Measurements from ENCODE around the gene HIF1AN.

The HIF1AN gene

GRCh38 chr10:100535715-100536353 lies at the start of gene HIF1AN:
Gene HIF1AN, plus strand, starts transcription at chr10:100535943. Its CDS starts 16 bp downstream, at chr10:100535959.
- H3K4me1 Mint-ChIP-seq (ENCODE audit: low read depth), result peaks cover 13% of the 10 kb centered on the region
- H3K27ac Mint-ChIP-seq, result no peak within 1 kb of the TSS
- DNase-seq, result peak; percentile 87
- peaks cover 36% of the 10 kb centered on the region for H3K36me3 Mint-ChIP-seq (ENCODE audit: low read depth)
- H3K4me3 Mint-ChIP-seq, result no peak within 1 kb of the TSS
- H3K9me3 Mint-ChIP-seq, result no peaks in the 10 kb centered on the region
- H3K27me3 Mint-ChIP-seq, result no peaks in the 10 kb centered on the region

DNA sequence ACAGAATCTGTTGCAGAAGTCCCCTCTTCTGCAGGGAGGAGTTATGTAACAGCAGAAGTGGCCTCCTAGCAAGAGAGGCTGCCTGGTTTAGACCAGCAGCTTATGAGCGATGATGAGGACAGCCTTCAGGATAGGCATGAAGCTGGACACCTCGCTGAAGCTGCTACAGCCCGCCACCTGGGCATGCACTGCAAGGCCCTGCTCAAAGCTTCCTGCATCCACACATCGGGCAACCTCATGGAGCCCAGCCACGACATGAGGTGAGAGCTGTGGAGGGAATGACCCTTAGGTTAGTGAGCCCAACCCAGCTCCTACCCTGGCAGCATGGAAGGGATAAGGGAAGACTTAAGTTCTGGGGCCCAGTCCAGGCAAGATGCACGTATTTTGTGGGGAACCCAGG lies 48.2 kb upstream of the HIF1AN start:
- no peaks in the 10 kb centered on the region for H3K9me3 Mint-ChIP-seq
- DNase-seq, result no peak
- H3K4me3 Mint-ChIP-seq, result no peak overlapping the region
- peaks cover 5% of the 10 kb centered on the region for H3K4me1 Mint-ChIP-seq (ENCODE audit: low read depth)
- H3K27me3 Mint-ChIP-seq, result no peaks in the 10 kb centered on the region
- no peak overlapping the region for H3K27ac Mint-ChIP-seq
- H3K36me3 Mint-ChIP-seq (ENCODE audit: low read depth), result peaks cover 52% of the 10 kb centered on the region

DNA sequence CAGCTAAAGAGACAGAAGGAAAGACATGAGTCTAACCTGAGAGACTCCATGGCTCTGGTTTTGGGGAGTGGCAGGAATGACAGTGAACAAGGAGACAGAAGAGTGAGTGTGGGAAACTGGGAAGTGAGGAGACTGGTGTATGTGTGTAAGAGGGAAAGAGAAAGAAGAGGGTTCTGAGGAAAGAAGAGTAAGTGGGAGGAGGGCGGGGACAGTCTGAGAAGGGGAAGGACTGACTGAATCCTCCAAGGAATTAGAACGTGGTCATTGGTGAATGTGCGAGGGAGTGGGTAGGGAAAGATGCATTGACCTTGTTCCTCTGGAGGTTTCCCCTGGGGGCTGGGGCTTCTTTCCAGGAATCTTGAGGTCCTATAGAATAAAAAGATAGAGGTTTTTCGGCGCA lies 46.3 kb upstream of the HIF1AN start:
- Mint-ChIP-seq H3K9me3 (no peaks in the 10 kb centered on the region), H3K4me1 (ENCODE audit: low read depth) (no peaks in the 10 kb centered on the region), H3K36me3 (ENCODE audit: low read depth) (peaks cover 68% of the 10 kb centered on the region), H3K4me3 (no peak overlapping the region), H3K27me3 (no peaks in the 10 kb centered on the region), H3K27ac (no peak overlapping the region)
- no peak for DNase-seq

DNA sequence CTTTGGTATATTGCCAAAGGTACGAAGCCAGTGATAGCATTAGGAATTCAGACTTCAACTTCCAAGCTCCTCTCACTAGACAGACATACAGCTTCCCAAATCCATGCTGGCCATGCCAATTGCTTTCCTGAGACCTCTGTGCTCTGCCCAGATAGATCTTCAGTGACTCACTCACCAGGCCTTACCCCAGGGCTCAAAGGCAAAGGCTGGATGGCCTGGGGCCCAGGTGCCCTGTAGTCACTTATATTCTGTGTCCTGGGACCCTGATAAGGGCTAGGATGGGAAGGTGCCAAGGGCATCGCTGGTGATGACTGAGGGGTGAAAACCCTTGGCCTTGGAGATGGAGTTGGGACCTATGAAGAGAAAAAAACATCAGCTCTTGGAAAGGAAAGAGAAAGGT lies 45.2 kb upstream of the HIF1AN start:
- Mint-ChIP-seq H3K27me3 (no peaks in the 10 kb centered on the region), H3K4me1 (ENCODE audit: low read depth) (no peaks in the 10 kb centered on the region), H3K27ac (no peak overlapping the region), H3K36me3 (ENCODE audit: low read depth) (peaks cover 72% of the 10 kb centered on the region), H3K9me3 (no peaks in the 10 kb centered on the region), H3K4me3 (no peak overlapping the region)
- no peak for DNase-seq

DNA sequence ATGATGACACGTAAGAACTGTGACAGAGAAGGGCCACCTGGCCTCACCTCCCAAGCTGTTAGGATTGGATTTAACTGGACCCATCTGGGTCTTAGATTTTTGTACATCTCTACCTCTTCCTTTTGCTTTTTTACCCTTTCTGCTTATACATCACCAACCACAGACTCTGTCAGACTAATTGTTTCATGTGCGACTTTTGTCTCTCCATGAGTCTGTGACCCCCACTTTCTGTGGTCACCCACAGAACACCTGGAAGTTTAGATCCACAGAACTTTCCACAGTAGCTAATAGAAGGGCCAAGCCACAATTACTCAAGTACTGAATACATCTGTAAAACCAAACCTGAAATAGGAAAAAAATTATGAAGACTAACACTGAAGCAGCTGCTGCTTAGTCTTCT lies 39.2 kb upstream of the HIF1AN start:
- peak overlapping the region; percentile 63 for H3K27ac Mint-ChIP-seq
- peaks cover 91% of the 10 kb centered on the region for H3K36me3 Mint-ChIP-seq (ENCODE audit: low read depth)

DNA sequence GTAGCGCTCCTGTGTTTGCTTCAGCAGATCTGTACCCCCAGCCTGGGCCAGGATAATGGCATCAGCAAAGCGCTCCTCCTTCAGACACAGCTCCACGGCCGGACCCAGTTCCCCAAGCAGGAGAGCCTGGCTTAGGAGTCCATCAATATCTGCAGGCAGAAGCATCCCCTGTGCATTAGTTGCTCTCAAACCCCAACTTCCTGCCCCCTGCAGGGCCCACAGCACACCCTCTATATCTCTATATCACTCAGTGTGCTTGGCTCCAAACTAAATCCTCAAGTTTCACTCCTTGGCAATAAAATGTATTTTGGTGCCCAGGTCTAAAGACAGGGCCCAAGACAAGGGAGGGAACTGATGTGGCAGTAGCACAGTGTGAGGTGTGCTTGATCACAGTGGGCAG lies 37.7 kb upstream of the HIF1AN start:
- Mint-ChIP-seq H3K4me3 (no peak overlapping the region), H3K4me1 (ENCODE audit: low read depth) (peaks cover 6% of the 10 kb centered on the region), H3K9me3 (no peaks in the 10 kb centered on the region), H3K27ac (no peak overlapping the region), H3K27me3 (no peaks in the 10 kb centered on the region), H3K36me3 (ENCODE audit: low read depth) (peaks cover 95% of the 10 kb centered on the region)
- no peak for DNase-seq

More for the DNA sequence above, 39.2 kb upstream of the HIF1AN start:
- Mint-ChIP-seq H3K27me3 (no peaks in the 10 kb centered on the region), H3K9me3 (no peaks in the 10 kb centered on the region), H3K4me3 (no peak overlapping the region), H3K4me1 (ENCODE audit: low read depth) (peaks cover 6% of the 10 kb centered on the region)
- no peak for DNase-seq

- Mint-ChIP-seq H3K27me3 (no peaks in the 10 kb centered on the region), H3K4me1 (ENCODE audit: low read depth) (peaks cover 11% of the 10 kb centered on the region), H3K9me3 (no peaks in the 10 kb centered on the region), H3K27ac (no peak overlapping the region), H3K4me3 (no peak overlapping the region), H3K36me3 (ENCODE audit: low read depth) (peaks cover 94% of the 10 kb centered on the region)
- no peak for DNase-seq
Observed at GRCh38 chr10:100501423-100501822, 34.3 kb upstream of the HIF1AN start.

DNA sequence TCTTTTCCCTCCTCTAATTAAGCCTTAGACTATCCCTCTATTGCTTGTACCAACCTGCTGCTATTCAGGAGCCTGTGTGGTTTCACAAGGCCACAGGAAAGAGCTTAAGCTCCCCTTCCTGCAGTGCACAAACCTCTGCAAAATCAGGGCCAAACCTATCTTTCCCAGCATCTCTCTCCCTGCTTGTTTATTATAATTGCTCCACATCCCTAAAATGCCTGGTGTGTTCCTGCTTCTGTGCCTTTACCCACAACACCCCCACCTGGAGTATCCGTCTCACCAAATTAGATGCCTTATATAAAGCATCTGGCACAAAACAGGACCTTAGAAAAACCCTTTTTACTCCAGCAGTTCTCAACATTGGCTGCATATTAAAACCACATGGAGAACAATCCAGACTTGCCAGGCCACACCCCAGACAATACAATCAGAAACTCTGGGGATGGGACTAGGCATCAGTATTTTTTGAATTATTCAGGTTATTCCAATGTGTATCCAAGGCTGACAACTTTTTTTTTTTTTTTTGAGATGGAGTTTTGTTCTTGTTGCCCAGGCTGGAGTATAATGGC lies 32.7 kb upstream of the HIF1AN start:
- Mint-ChIP-seq H3K9me3 (no peaks in the 10 kb centered on the region), H3K4me3 (no peak overlapping the region), H3K4me1 (ENCODE audit: low read depth) (peaks cover 23% of the 10 kb centered on the region), H3K27ac (no peak overlapping the region), H3K36me3 (ENCODE audit: low read depth) (peaks cover 94% of the 10 kb centered on the region), H3K27me3 (no peaks in the 10 kb centered on the region)
- no peak for DNase-seq

GRCh38 chr10:100504096-100504495 lies 31.6 kb upstream of the HIF1AN start:
- H3K27me3 Mint-ChIP-seq, result no peaks in the 10 kb centered on the region
- H3K4me3 Mint-ChIP-seq, result no peak overlapping the region
- no peak for DNase-seq
- no peaks in the 10 kb centered on the region for H3K9me3 Mint-ChIP-seq
- peaks cover 86% of the 10 kb centered on the region for H3K36me3 Mint-ChIP-seq (ENCODE audit: low read depth)
- peaks cover 33% of the 10 kb centered on the region for H3K4me1 Mint-ChIP-seq (ENCODE audit: low read depth)
- H3K27ac Mint-ChIP-seq, result no peak overlapping the region

DNA sequence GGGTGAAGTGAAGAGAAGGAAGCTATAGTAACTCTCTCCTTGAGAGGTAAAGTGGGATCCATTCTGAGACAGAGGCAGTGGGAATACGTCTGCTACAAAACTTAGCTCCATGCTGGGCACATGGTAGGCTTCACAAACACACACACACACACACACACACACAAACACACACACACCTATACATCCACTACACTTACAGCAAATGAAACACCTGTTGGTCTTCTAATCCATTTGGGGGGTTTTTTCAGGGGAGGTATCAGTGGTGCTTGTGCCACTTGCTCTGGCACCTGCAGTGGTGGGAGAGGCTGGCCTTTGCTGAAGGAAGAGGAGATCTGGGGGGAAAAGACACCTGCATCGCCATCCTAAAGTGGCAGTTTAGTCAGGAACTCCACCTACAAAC lies 30.6 kb upstream of the HIF1AN start:
- Mint-ChIP-seq H3K27ac (no peak overlapping the region), H3K36me3 (ENCODE audit: low read depth) (peaks cover 79% of the 10 kb centered on the region), H3K27me3 (no peaks in the 10 kb centered on the region), H3K4me1 (ENCODE audit: low read depth) (peaks cover 44% of the 10 kb centered on the region), H3K4me3 (no peak overlapping the region), H3K9me3 (no peaks in the 10 kb centered on the region)
- DNase-seq, result no peak

- H3K4me1 Mint-ChIP-seq (ENCODE audit: low read depth), result peaks cover 60% of the 10 kb centered on the region
- H3K27ac Mint-ChIP-seq, result peak overlapping the region; percentile 89
- no peak for DNase-seq
- peaks cover 65% of the 10 kb centered on the region for H3K36me3 Mint-ChIP-seq (ENCODE audit: low read depth)
- H3K27me3 Mint-ChIP-seq, result no peaks in the 10 kb centered on the region
- no peak overlapping the region for H3K4me3 Mint-ChIP-seq
- no peaks in the 10 kb centered on the region for H3K9me3 Mint-ChIP-seq
Observed at GRCh38 chr10:100506596-100507356, 29.0 kb upstream of the HIF1AN start.

GRCh38 chr10:100507357-100507732 lies 28.4 kb upstream of the HIF1AN start:
- H3K9me3 Mint-ChIP-seq, result no peaks in the 10 kb centered on the region
- H3K4me1 Mint-ChIP-seq (ENCODE audit: low read depth), result peaks cover 66% of the 10 kb centered on the region
- H3K4me3 Mint-ChIP-seq, result no peak overlapping the region
- peak overlapping the region; percentile 89 for H3K27ac Mint-ChIP-seq
- peaks cover 60% of the 10 kb centered on the region for H3K36me3 Mint-ChIP-seq (ENCODE audit: low read depth)
- no peak for DNase-seq
- no peaks in the 10 kb centered on the region for H3K27me3 Mint-ChIP-seq

DNA sequence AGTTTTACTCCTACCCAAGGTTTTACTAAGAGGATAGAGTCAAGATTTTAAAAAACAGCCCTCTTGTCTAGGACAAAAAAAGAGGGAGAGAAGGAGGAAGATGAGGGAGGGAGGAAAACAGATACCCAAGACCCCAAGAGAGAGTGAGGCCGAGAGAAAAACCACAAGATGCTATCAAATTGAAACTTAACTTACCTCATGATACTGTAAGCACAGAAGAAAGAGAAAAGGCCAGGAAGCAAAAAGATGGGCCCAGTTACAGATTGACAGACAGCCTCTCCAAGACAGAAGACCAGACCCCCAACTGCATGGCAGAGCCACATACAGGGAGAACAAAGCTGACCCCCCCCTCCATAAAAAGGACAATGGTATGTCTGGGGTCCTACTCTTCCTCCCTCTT lies 27.5 kb upstream of the HIF1AN start:
- DNase-seq, result no peak
- no peaks in the 10 kb centered on the region for H3K9me3 Mint-ChIP-seq
- peak overlapping the region; percentile 89 for H3K27ac Mint-ChIP-seq
- H3K27me3 Mint-ChIP-seq, result no peaks in the 10 kb centered on the region
- H3K36me3 Mint-ChIP-seq (ENCODE audit: low read depth), result peaks cover 60% of the 10 kb centered on the region
- H3K4me3 Mint-ChIP-seq, result peak overlapping the region; percentile 38
- peaks cover 68% of the 10 kb centered on the region for H3K4me1 Mint-ChIP-seq (ENCODE audit: low read depth)

- Mint-ChIP-seq H3K4me3 (peak overlapping the region; percentile 38), H3K9me3 (no peaks in the 10 kb centered on the region), H3K4me1 (ENCODE audit: low read depth) (peaks cover 68% of the 10 kb centered on the region), H3K36me3 (ENCODE audit: low read depth) (peaks cover 59% of the 10 kb centered on the region), H3K27me3 (no peaks in the 10 kb centered on the region), H3K27ac (peak overlapping the region; percentile 89)
- DNase-seq, result peak; percentile 48
Observed at GRCh38 chr10:100508691-100509150, 27.0 kb upstream of the HIF1AN start.

DNA sequence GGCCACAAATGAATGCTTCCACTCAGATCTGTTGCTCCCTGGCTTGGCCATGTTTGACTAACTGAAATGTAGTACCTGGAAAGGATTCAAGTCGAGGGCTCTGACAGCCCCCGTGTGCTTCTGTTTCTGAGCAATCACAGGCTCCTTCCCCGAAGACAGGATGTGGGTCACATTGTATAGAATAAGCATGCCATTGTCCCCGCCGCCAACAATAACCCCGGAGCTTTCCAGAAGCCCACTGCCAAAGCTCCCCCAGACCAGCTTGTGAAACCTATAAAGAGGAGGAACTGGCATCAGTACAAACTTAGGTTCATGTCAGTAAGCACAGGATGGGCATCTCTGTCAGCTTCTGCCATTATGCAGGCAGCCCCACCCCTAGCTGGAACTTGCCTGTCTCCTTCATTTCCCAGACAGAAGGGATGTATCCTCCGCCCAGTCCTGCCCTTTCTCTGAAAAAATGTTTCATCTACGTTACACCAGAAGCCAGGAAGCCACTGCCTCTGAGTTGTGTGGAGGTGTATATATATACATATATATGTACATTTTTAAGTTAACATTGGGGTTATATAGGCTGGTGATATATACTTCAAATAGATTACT lies 26.4 kb upstream of the HIF1AN start:
- Mint-ChIP-seq H3K36me3 (ENCODE audit: low read depth) (peaks cover 56% of the 10 kb centered on the region), H3K27ac (peak overlapping the region; percentile 89), H3K27me3 (no peaks in the 10 kb centered on the region), H3K9me3 (no peaks in the 10 kb centered on the region), H3K4me3 (peak overlapping the region; percentile 38), H3K4me1 (ENCODE audit: low read depth) (peaks cover 68% of the 10 kb centered on the region)
- DNase-seq, result peak; percentile 61

Measured in activated T-cell treated with anti-CD3 and anti-CD28 coated beads, Interleukin-2, amount 50 U/mL, for 24 hours (primary cell).